H1 (cell line): ENCODE measurements around the gene TRIM44. TPM values are rescaled to one million over a fixed set of nuclear protein-coding genes. Genes with fewer than 3 reads are reported as not detected.

Source experiments
- CBX5 ChIP-seq: fragments of 300-800, 300-1000 bp; sonication (generic); IDR thresholded peaks from 2 replicates; pipeline ENCODE4 v1.7.1; 2016; ENCODE audit warnings: antibody characterized with exemption, low read length, low read depth
- CHD1 ChIP-seq: IDR thresholded peaks from 2 replicates; pipeline ENCODE4 v1.6.1; 2012; ENCODE audit warnings: low read depth, low read length, improper control_type of control experiment
- CHD7 ChIP-seq: fragments of 300-600 bp; sonication (generic); IDR thresholded peaks from 2 replicates; pipeline ENCODE4 v1.7.1; 2012; ENCODE audit warnings: low read length, moderate library complexity, mild to moderate bottlenecking, inconsistent platforms; ENCODE audit not compliant: insufficient replicate concordance
- KDM1A ChIP-seq: fragments of 200-600, 300-600 bp; sonication (generic); IDR thresholded peaks from 2 replicates; pipeline ENCODE4 v1.7.1; 2016; ENCODE audit warnings: mild to moderate bottlenecking, low read length, borderline replicate concordance
- KDM4A ChIP-seq: IDR thresholded peaks from one replicate; pipeline ENCODE4 v1.7.1; 2012; ENCODE audit warnings: low read depth, mild to moderate bottlenecking, moderate library complexity, low read length, inconsistent platforms; ENCODE audit not compliant: severe bottlenecking
- MAX ChIP-seq: IDR thresholded peaks from 2 replicates; pipeline ENCODE4 v1.6.1; 2012; ENCODE audit warnings: inconsistent platforms
- PHF8 ChIP-seq: fragments of 200-600 bp; sonication (generic); conservative IDR thresholded peaks from 2 replicates; pipeline ENCODE4 v1.7.1; 2012; ENCODE audit warnings: low read depth, mild to moderate bottlenecking, inconsistent platforms, low read length, moderate library complexity
- RAD21 ChIP-seq, 2 experiments: IDR thresholded peaks in 1 of 2; conservative IDR thresholded peaks in 1 of 2; 2 replicates each; pipeline ENCODE4 v1.6.1; 2011; ENCODE audit warnings: low read depth in 2 of 2, low read length in 2 of 2, improper control_type of control experiment in 1 of 2, inconsistent platforms in 1 of 2, mild to moderate bottlenecking in 1 of 2, moderate library complexity in 1 of 2
- SRF ChIP-seq: IDR thresholded peaks from 2 replicates; pipeline ENCODE4 v1.6.1; 2011; ENCODE audit warnings: mild to moderate bottlenecking, low read depth, low read length, moderate library complexity
- ZNF274 ChIP-seq: IDR thresholded peaks from 2 replicates; pipeline ENCODE4 v1.7.0; 2012; ENCODE audit warnings: low read length, borderline replicate concordance; ENCODE audit errors: extremely low read depth
- polyA plus RNA-seq, 7 experiments: library from polyadenylated mRNA; depleted of rRNA in 3 of 7; stranded (reverse) in 5 of 7; unstranded in 2 of 7; fragments of >200 nt in 5 of 7; fragments of 200-250 nt in 2 of 7; gene quantifications; 1 replicate in 5 of 7; 2 replicates in 1 of 7; 4 replicates in 1 of 7; pipeline versions ENCODE4 v1.2.1 to v1.2.3, GENCODE V29; 2011 to 2013; ENCODE audit warnings: missing spikeins in 2 of 7, mixed read lengths in 2 of 7
- total RNA-seq: library from RNA; stranded (reverse); fragmentation: NEBNext Ultra II Directional; extraction: Animal tissue kit (Norgen Biotek cat#: 25700); gene quantifications from 2 replicates; pipeline ENCODE4 v1.2.1, GENCODE V29; 2021

TRIM44 gene
- total and polyA plus RNA-seq, 2 of the 8 experiments (the other 6 are each of a cell fraction or from before 2014, with no cell fraction given): 13.9 to 34.4 TPM

GRCh38 chr11:35730254-35730653 lies 67.7 kb downstream of the TRIM44 start (continued):
- no peak for TF ChIP-seq CHD7
- TF ChIP-seq SRF: no peak
- TF ChIP-seq PHF8: no peak
- TF ChIP-seq CBX5: no peak
- no peak for TF ChIP-seq KDM1A
- no peak for TF ChIP-seq KDM4A
- TF ChIP-seq RAD21 (IDR thresholded peaks at IDR 0.05 in 1 of 2, conservative IDR thresholded peaks at IDR 0.05 in 1 of 2; ENCODE audit: low read depth in 2 of 2, low read length in 2 of 2): no peak
- TF ChIP-seq CHD1: no peak
- no peak for TF ChIP-seq MAX
- no peak for TF ChIP-seq ZNF274
